Motor neuron (in vitro differentiated cells): Measurements from ENCODE around the gene ELANE. TPM values are rescaled to one million over a fixed set of nuclear protein-coding genes. Genes with fewer than 3 reads are reported as not detected.
A peak's percentile ranks its signal among the peaks of the same experiment; 100 is the strongest.
"Not testable (repeated sequence)": the region's sequence is repeated elsewhere in the genome, so short reads cannot be mapped to it uniquely, and the experiment has no call there.

Source experiments
- ATAC-seq, 8 experiments: fragments of 200-7000 bp; cut with Tn5 transposase; replicated peaks in 6 of 8; 2 replicates each; pipeline ENCODE4 v1.8.0; 2021; ENCODE audit warnings: mild to moderate bottlenecking in 8 of 8, moderate library complexity in 8 of 8
- H3K27ac ChIP-seq, 2 donors: fragments of 250-450 bp; sonication (Bioruptor Pico); 2 replicates each; pipeline ENCODE4 v1.9.0; 2021; ENCODE audit warnings: antibody characterized with exemption in 2 of 2, mild to moderate bottlenecking in 2 of 2, moderate library complexity in 1 of 2
- H3K4me1 ChIP-seq, 2 donors: fragments of 250-450 bp; sonication (Bioruptor Pico); replicated peaks in 1 of 2; 2 replicates each; pipeline ENCODE4 v1.6.1; 2021; ENCODE audit warnings: antibody characterized with exemption in 2 of 2, mild to moderate bottlenecking in 2 of 2, moderate library complexity in 1 of 2
- H3K4me3 ChIP-seq, 5 donors: fragments of 250-450 bp; sonication (Bioruptor Pico); 2 replicates each; pipeline ENCODE4 v1.9.0; 2021; ENCODE audit warnings: antibody characterized with exemption in 5 of 5, mild to moderate bottlenecking in 5 of 5, moderate library complexity in 4 of 5
- WGBS, 10 experiments: fragments of 450-650 bp; shearing (Covaris generic); methylation state at CpG; one replicate each; pipeline ENCODE4 v1.0.0; 2022; 5-methylcytosine and 5-hydroxymethylcytosine counted together
- in situ Hi-C, 9 experiments: fragments of 400-800 bp; cut with MboI; loops; one replicate each; pipeline ENCODE4 v1.15.0; 2021; ENCODE audit warnings: low sequenced_read_pairs in 9 of 9, low pct_unique_long_range_greater_than_20kb in 2 of 9; ENCODE audit not compliant: unreplicated experiment in 9 of 9
- total RNA-seq, 8 experiments: library from RNA; unstranded; fragments of 300-600 nt; gene quantifications; 2 replicates each; pipeline versions ENCODE4 v1.2.3 to v1.2.4, GENCODE V29; 2022

ELANE gene
- total RNA-seq, 8 experiments from 2014 or later: 0.32 TPM; not detected in 7

GRCh38 chr19:885536-886224 is 33.6 kb downstream of the ELANE start:
- no peak overlapping the region for H3K27ac ChIP-seq
- peaks cover 0 to 3% of the 10 kb centered on the region in 2 donors for H3K4me1 ChIP-seq
- WGBS, 10 experiments: 96 to 100% (median 97%) methylated on average over 1 to 54 of the region's 64 CpGs; no CpG with 5 or more reads in 5 of the 10 experiments
- in situ Hi-C loops: no loop called here
- H3K4me3 ChIP-seq: no peak overlapping the region
- no peak for ATAC-seq

- 40 to 100% (median 80%) methylated on average over 1 to 16 of the region's 16 CpGs; no CpG with 5 or more reads in 1 of the 10 experiments for WGBS, 10 experiments
- peak in 3 of 8 experiments; percentile 43 to 63 (median 51) for ATAC-seq
- no peak overlapping the region for H3K4me3 ChIP-seq
- H3K27ac ChIP-seq: no peak overlapping the region
- in situ Hi-C loops: no loop called here
- peaks cover 0 to 3% of the 10 kb centered on the region in 2 donors for H3K4me1 ChIP-seq
These were observed 35.0 kb downstream of the ELANE start for GRCh38 chr19:887072-887471.

- in situ Hi-C loops: no loop called here
- peaks cover 0 to 3% of the 10 kb centered on the region in 2 donors for H3K4me1 ChIP-seq
- H3K27ac ChIP-seq: no peak overlapping the region
- H3K4me3 ChIP-seq: no peak overlapping the region
- 80 to 86% (median 80%) methylated on average over 1 to 2 of the region's 10 CpGs; no CpG with 5 or more reads in 6 of the 10 experiments for WGBS, 10 experiments
- no peak for ATAC-seq
These were observed 35.5 kb downstream of the ELANE start for GRCh38 chr19:887599-887998.

- in situ Hi-C loops: no loop called here
- no peak overlapping the region for H3K27ac ChIP-seq
- WGBS, 10 experiments: 92 to 98% (median 94%) methylated on average over 9 to 18 of the region's 30 CpGs; no CpG with 5 or more reads in 5 of the 10 experiments
- ATAC-seq: no peak
- H3K4me1 ChIP-seq: peaks cover 0 to 3% of the 10 kb centered on the region in 2 donors
- no peak overlapping the region for H3K4me3 ChIP-seq
These were observed 36.7 kb downstream of the ELANE start for GRCh38 chr19:888581-889385.

- Histone ChIP-seq H3K4me1 (peaks cover 0 to 3% of the 10 kb centered on the region in 2 donors), H3K27ac (no peak overlapping the region), H3K4me3 (no peak overlapping the region)
- ATAC-seq: no peak
- 89 to 97% (median 90%) methylated on average over 2 to 8 of the region's 26 CpGs; no CpG with 5 or more reads in 5 of the 10 experiments for WGBS, 10 experiments
- in situ Hi-C loops: no loop called here
These were observed 37.7 kb downstream of the ELANE start for GRCh38 chr19:889662-890295.

- no peak overlapping the region for H3K4me3 ChIP-seq
- in situ Hi-C loops: no loop called here
- no peak for ATAC-seq
- WGBS, 10 experiments: no CpG with 5 or more reads among the region's 18 CpGs
- H3K4me1 ChIP-seq: peaks cover 0 to 3% of the 10 kb centered on the region in 2 donors
- no peak overlapping the region for H3K27ac ChIP-seq
These were observed 38.7 kb downstream of the ELANE start for GRCh38 chr19:890831-891230.

GRCh38 chr19:891421-892200 is 39.5 kb downstream of the ELANE start:
- H3K4me3 ChIP-seq: peak overlapping the region; percentile 96 to 100 (median 99)
- ATAC-seq, H3K27ac ChIP-seq, in situ Hi-C loops, H3K4me1 ChIP-seq: not testable (repeated sequence)
- no CpG with 5 or more reads among the region's 50 CpGs for WGBS, 10 experiments

- ATAC-seq: peak in 2 of 8 experiments; percentile 9 to 44
- Histone ChIP-seq H3K27ac (peak overlapping the region; percentile 98 to 99), H3K4me1 (no peaks in the 10 kb centered on the region), H3K4me3 (peak overlapping the region; percentile 96 to 100 (median 99))
- no CpG with 5 or more reads among the region's 27 CpGs for WGBS, 10 experiments
- in situ Hi-C loops: no loop called here
These were observed 40.3 kb downstream of the ELANE start for GRCh38 chr19:892243-892893.

GRCh38 chr19:892894-893689 is 41.0 kb downstream of the ELANE start, which contains the start of the genes MED16 and RNU6-9:
MED16 (minus strand) TSS chr19:893187; CDS start chr19:891131, 2,056 bp downstream.
RNU6-9 (plus strand) TSS chr19:893484.
- in situ Hi-C loops: no loop called here

GRCh38 chr19:896434-896833 is 44.3 kb downstream of the ELANE start:
- Histone ChIP-seq H3K27ac (no peak overlapping the region), H3K4me1 (peaks cover 11 to 19% of the 10 kb centered on the region in 2 donors), H3K4me3 (no peak overlapping the region)
- in situ Hi-C loops: no loop called here
- no peak for ATAC-seq
- WGBS, 10 experiments: 93 to 100% (median 100%) methylated on average over 2 to 5 of the region's 10 CpGs; no CpG with 5 or more reads in 6 of the 10 experiments

More at GRCh38 chr19:892894-893689, 41.0 kb downstream of the ELANE start, which contains the start of the genes MED16 and RNU6-9:
- peak within 1 kb of the TSS; percentile 96 to 100 (median 99) for H3K4me3 ChIP-seq
- H3K27ac ChIP-seq: peak within 1 kb of the TSS; percentile 98 to 99
- H3K4me1 ChIP-seq: no peaks in the 10 kb centered on the region
- WGBS, 10 experiments: 0 to 6% (median 0%) methylated on average over 2 to 25 of the region's 69 CpGs; no CpG with 5 or more reads in 3 of the 10 experiments
- ATAC-seq: peak; percentile 90 to 95 (median 93)

GRCh38 chr19:896999-897398 is 44.9 kb downstream of the ELANE start:
- 80 to 100% (median 96%) methylated on average over 1 to 7 of the region's 11 CpGs; no CpG with 5 or more reads in 3 of the 10 experiments for WGBS, 10 experiments
- in situ Hi-C loops: no loop called here
- Histone ChIP-seq H3K27ac (no peak overlapping the region), H3K4me1 (peaks cover 11 to 19% of the 10 kb centered on the region in 2 donors), H3K4me3 (no peak overlapping the region)
- ATAC-seq: no peak
